Ovary (tissue), 9 donors: ENCODE results near the gene KIF13A. TPM values are rescaled to one million over a fixed set of nuclear protein-coding genes. Genes with fewer than 3 reads are reported as not detected.

ENCODE experiments used
- DNase-seq, 5 donors: peaks; one replicate each; pipeline ENCODE4 v3.0.0-alpha.2; 2019 to 2020
- H3K27ac ChIP-seq, 2 donors: fragments of 200-600 bp; one replicate each; pipeline versions ENCODE4 v1.5.1 to v1.8.0; 2019 to 2022
- H3K27me3 ChIP-seq: fragments of 200-600 bp; one replicate; pipeline ENCODE4 v1.8.0; 2022
- H3K36me3 ChIP-seq: fragments of 200-600 bp; sonication (generic); one replicate; pipeline ENCODE4 v1.5.1; 2019
- H3K4me1 ChIP-seq: one replicate; pipeline ENCODE4 v1.8.1; 2013; ENCODE audit warnings: mild to moderate bottlenecking, moderate library complexity; ENCODE audit not compliant: insufficient read depth
- H3K4me3 ChIP-seq: fragments of 200-600 bp; sonication (generic); one replicate; pipeline ENCODE4 v1.5.1; 2017
- H3K9me3 ChIP-seq, 2 donors: fragments of 200-600 bp in 1 of 2; sonication (generic) in 1 of 2; one replicate each; pipeline versions ENCODE4 v1.5.1 to v1.8.1; 2013 to 2019; ENCODE audit warnings: mild to moderate bottlenecking in 1 of 2, moderate library complexity in 1 of 2
- CTCF ChIP-seq, 3 donors: fragments of 450-650 bp in 2 of 3; fragments of 200-600 bp in 1 of 3; IDR thresholded peaks; one replicate each; pipeline versions ENCODE4 v1.5.1 to v1.8.0; 2016 to 2022; ENCODE audit warnings: antibody characterized with exemption in 3 of 3, mild to moderate bottlenecking in 1 of 3
- EP300 ChIP-seq: sonication (generic); formaldehyde crosslinking; IDR thresholded peaks from one replicate; pipeline ENCODE4 v1.6.1; 2017; ENCODE audit warnings: antibody characterized with exemption
- POLR2A ChIP-seq: fragments of 450-650 bp; IDR thresholded peaks from one replicate; pipeline ENCODE4 v1.6.1; 2017; ENCODE audit warnings: antibody characterized with exemption, mild to moderate bottlenecking, moderate library complexity
- WGBS, 3 donors: extraction: QIAGEN DNeasy Blood & Tissue Kit in 1 of 3; methylation state at CpG; one replicate each; pipeline versions ENCODE4 v1.1.5 to v1.1.7; 2013 to 2017; 5-methylcytosine and 5-hydroxymethylcytosine counted together
- intact Hi-C, 4 donors: fragments of 100-400 bp; cut with DNase I; formaldehyde crosslinking; loops; one replicate each; pipeline versions ENCODE4 v1.11.0 to v1.15.1; 2022 to 2023
- polyA plus RNA-seq, 2 donors: library from polyadenylated mRNA; stranded (reverse); fragments of 200-250 nt in 1 of 2; fragments of 350-450 nt in 1 of 2; fragmentation: Illumina TruSeq in 1 of 2; extraction: RNeasy Lipid Tissue Mini Kit (QIAGEN cat#74804) in 1 of 2; gene quantifications; one replicate each; pipeline ENCODE4 v1.2.3, GENCODE V29; 2013 to 2014
- total RNA-seq, 7 donors: library from RNA; depleted of rRNA in 2 of 7; stranded (reverse); fragments of >200 nt in 2 of 7; fragmentation: NEBNext Ultra II Directional in 3 of 7; extraction: Animal tissue kit (Norgen Biotek cat#: 25700) in 3 of 7; gene quantifications; one replicate each; pipeline versions ENCODE4 v1.1.0 to v1.2.4, GENCODE V29; 2016 to 2023
- donor health status: DM: no; HTN: no; CAD: no; lungs with moderate emphysema.
- donor health status: DM: no; HTN: no; CAD: no.
- donor health status: Bipolar disorder and iron deficiency.
- donor health status: DM: yes; HTN: yes; CAD: no.
- donor health status: DM: no; HTN: no; CAD: no.
- donor health status: DM: yes; HTN: yes; CAD: no.

Gene KIF13A
- total and polyA plus RNA-seq, 9 donors: 18.4 to 44.4 (median 38.0) TPM

GRCh38 chr6:17945575-17945974 lies 41.9 kb downstream of the KIF13A start:
- peaks cover 4% of the 10 kb centered on the region for H3K4me1 ChIP-seq
- no peaks in the 10 kb centered on the region for H3K27me3 ChIP-seq
- intact Hi-C loops: no loop called here
- TF ChIP-seq EP300 (no peak), POLR2A (no peak), CTCF (IDR thresholded peaks at IDR 0.05) (no peak)
- H3K4me3 ChIP-seq: no peak overlapping the region
- no peaks in the 10 kb centered on the region for H3K36me3 ChIP-seq
- H3K9me3 ChIP-seq: no peaks in the 10 kb centered on the region
- 90 to 97% (median 93%) methylated on average over 2 of the region's 2 CpGs for WGBS, 3 donors
- DNase-seq: no peak
- H3K27ac ChIP-seq: no peak overlapping the region

- H3K27me3 ChIP-seq: no peaks in the 10 kb centered on the region
- H3K4me3 ChIP-seq: no peak overlapping the region
- no peaks in the 10 kb centered on the region for H3K9me3 ChIP-seq
- WGBS, 3 donors: 56 to 78% (median 66%) methylated on average over 2 of the region's 2 CpGs
- intact Hi-C loops: no loop called here
- TF ChIP-seq POLR2A (no peak), CTCF (IDR thresholded peaks at IDR 0.05) (no peak), EP300 (no peak)
- no peaks in the 10 kb centered on the region for H3K36me3 ChIP-seq
- peaks cover 4% of the 10 kb centered on the region for H3K4me1 ChIP-seq
- no peak for DNase-seq
- H3K27ac ChIP-seq: no peak overlapping the region
Measured at GRCh38 chr6:17945111-17945510, 42.3 kb downstream of the KIF13A start.

- TF ChIP-seq EP300 (no peak), CTCF (IDR thresholded peaks at IDR 0.05) (no peak), POLR2A (no peak)
- no peaks in the 10 kb centered on the region for H3K9me3 ChIP-seq
- WGBS, 3 donors: 95 to 97% (median 96%) methylated on average over 4 of the region's 4 CpGs
Measured at GRCh38 chr6:17941318-17941717, 46.1 kb downstream of the KIF13A start.

GRCh38 chr6:17940151-17940792 lies 47.2 kb downstream of the KIF13A start:
- Histone ChIP-seq H3K27me3 (no peaks in the 10 kb centered on the region), H3K4me3 (no peak overlapping the region), H3K27ac (no peak overlapping the region), H3K9me3 (no peaks in the 10 kb centered on the region), H3K36me3 (no peaks in the 10 kb centered on the region), H3K4me1 (peaks cover 6% of the 10 kb centered on the region)
- DNase-seq: no peak
- TF ChIP-seq CTCF (IDR thresholded peaks at IDR 0.05) (no peak), EP300 (no peak), POLR2A (no peak)
- intact Hi-C loops: no loop called here
- WGBS, 3 donors: 88 to 90% (median 89%) methylated on average over 6 of the region's 6 CpGs

More at GRCh38 chr6:17941318-17941717, 46.1 kb downstream of the KIF13A start:
- Histone ChIP-seq H3K4me1 (peaks cover 4% of the 10 kb centered on the region), H3K27ac (no peak overlapping the region), H3K36me3 (no peaks in the 10 kb centered on the region), H3K27me3 (no peaks in the 10 kb centered on the region), H3K4me3 (no peak overlapping the region)
- intact Hi-C loops: no loop called here
- DNase-seq: no peak
